ENCODE results near the gene RPP38. TPM values are rescaled to one million over a fixed set of nuclear protein-coding genes. Genes with fewer than 3 reads are reported as not detected.
A peak's percentile ranks its signal among the peaks of the same experiment; 100 is the strongest.

RPP38 gene
- total and polyA plus RNA-seq, 2 of the 13 experiments (the other 11 are each of a cell fraction or from before 2014, with no cell fraction given): 11.7 to 16.4 TPM

GRCh38 chr10:15097011-15097812 lies at the start of gene RPP38 (continued):
- TF ChIP-seq CERS6 (CRISPR knock-in tag; IDR thresholded peaks at IDR 0.05): no peak; the same call in 1 of the 2 replicates
- no peak for TF ChIP-seq NCOA5 (CRISPR knock-in tag; IDR thresholded peaks at IDR 0.05)
- TF ChIP-seq MXD3 (CRISPR knock-in tag; IDR thresholded peaks at IDR 0.05): peak; percentile 96
- peak; percentile 58; the same call in 1 of the 2 replicates for TF ChIP-seq DR1 (CRISPR knock-in tag; IDR thresholded peaks at IDR 0.05)
- TF ChIP-seq ZNF180 (CRISPR knock-in tag; IDR thresholded peaks at IDR 0.05; ENCODE audit: borderline replicate concordance, low read depth): 0 out of 2 replicates have a peak, but pooled peaks have one; percentile 13
- TF ChIP-seq ZNF879 (CRISPR knock-in tag; IDR thresholded peaks at IDR 0.05): peak; percentile 97
- no peak; the same call in none of the 2 replicates for TF ChIP-seq ZFAT (CRISPR knock-in tag; conservative IDR thresholded peaks at IDR 0.05)
- TF ChIP-seq DNMT1 (CRISPR knock-in tag; IDR thresholded peaks at IDR 0.05): 0 out of 2 replicates have a peak, but pooled peaks have one; percentile 32
- no peak; the same call in 1 of the 2 replicates for TF ChIP-seq PRDM10 (CRISPR knock-in tag; IDR thresholded peaks at IDR 0.05; ENCODE audit: low read depth)
- TF ChIP-seq NFYB (CRISPR knock-in tag; IDR thresholded peaks at IDR 0.05): peak; percentile 48
- TF ChIP-seq MAFG (CRISPR knock-in tag; IDR thresholded peaks at IDR 0.05): 0 out of 2 replicates have a peak, but pooled peaks have one; percentile 58
- TF ChIP-seq MAX (IDR thresholded peaks at IDR 0.05): peak; percentile 92
- TF ChIP-seq ZNF441 (CRISPR knock-in tag; IDR thresholded peaks at IDR 0.05; ENCODE audit: borderline replicate concordance): peak; percentile 71
- no peak for TF ChIP-seq ATF1 (CRISPR knock-in tag; IDR thresholded peaks at IDR 0.05)
- TF ChIP-seq ZNF672 (CRISPR knock-in tag; IDR thresholded peaks at IDR 0.05): 0 out of 2 replicates have a peak, but pooled peaks have one; percentile 28
- TF ChIP-seq CAMTA2 (CRISPR knock-in tag; IDR thresholded peaks at IDR 0.05; ENCODE audit: borderline replicate concordance): no peak
- TF ChIP-seq ZFP90 (CRISPR knock-in tag; IDR thresholded peaks at IDR 0.05; ENCODE audit: borderline replicate concordance): peak; percentile 65
- 0 out of 2 replicates have a peak, but pooled peaks have one; percentile 28 for TF ChIP-seq CEBPG (CRISPR knock-in tag; IDR thresholded peaks at IDR 0.05)
- 0 out of 2 replicates have a peak, but pooled peaks have one; percentile 11 for TF ChIP-seq STAG1 (CRISPR knock-in tag; IDR thresholded peaks at IDR 0.05)
- TF ChIP-seq MEIS2 (CRISPR knock-in tag; IDR thresholded peaks at IDR 0.05): peak; percentile 37; the same call in 1 of the 2 replicates
- TF ChIP-seq ZNF460 (CRISPR knock-in tag; IDR thresholded peaks at IDR 0.05; ENCODE audit: borderline replicate concordance): no peak
